Vagina (tissue), 2 donors: Measurements from ENCODE around the gene ERAL1.

Source experiments
- CTCF ChIP-seq, 3 experiments: fragments of 450-650 bp in 2 of 3; fragments of 200-600 bp in 1 of 3; sonication (generic) in 1 of 3; IDR thresholded peaks; one replicate each; pipeline ENCODE4 v1.5.1; 2017 to 2019; ENCODE audit warnings: antibody characterized with exemption in 3 of 3, mild to moderate bottlenecking in 2 of 3, moderate library complexity in 2 of 3
- POLR2A ChIP-seq, 2 donors: fragments of 450-650 bp; IDR thresholded peaks; one replicate each; pipeline ENCODE4 v1.6.1; 2017; ENCODE audit warnings: antibody characterized with exemption in 2 of 2, mild to moderate bottlenecking in 2 of 2, moderate library complexity in 2 of 2
- POLR2AphosphoS5 ChIP-seq, 2 donors: sonication (generic); formaldehyde crosslinking; IDR thresholded peaks; one replicate each; pipeline ENCODE4 v1.9.0; 2017; ENCODE audit warnings: antibody characterized with exemption in 2 of 2, mild to moderate bottlenecking in 2 of 2, low read depth in 1 of 2; ENCODE audit not compliant: insufficient read depth in 1 of 2

- TF ChIP-seq CTCF (IDR thresholded peaks at IDR 0.05) (no peak), POLR2A (IDR thresholded peaks at IDR 0.05) (no peak), POLR2AphosphoS5 (IDR thresholded peaks at IDR 0.05; ENCODE audit: insufficient read depth in 1 of 2, low read depth in 1 of 2) (no peak)
Observed at GRCh38 chr17:28904800-28905199, 50.0 kb downstream of the ERAL1 start.
